22Rv1 (cell line): ENCODE data around the gene RRP9.

Experiments
- ZFX ChIP-seq: fragments of 450-650 bp; IDR thresholded peaks from 2 replicates; pipeline ENCODE4 v1.6.1; 2017; ENCODE audit warnings: antibody characterized with exemption, borderline replicate concordance
- TF ChIP-seq, protein P1 (sequence below): fragments of 450-650 bp; IDR thresholded peaks from 2 replicates; pipeline ENCODE4 v1.5.1; 2017; ENCODE audit warnings: mild to moderate bottlenecking

DNA sequence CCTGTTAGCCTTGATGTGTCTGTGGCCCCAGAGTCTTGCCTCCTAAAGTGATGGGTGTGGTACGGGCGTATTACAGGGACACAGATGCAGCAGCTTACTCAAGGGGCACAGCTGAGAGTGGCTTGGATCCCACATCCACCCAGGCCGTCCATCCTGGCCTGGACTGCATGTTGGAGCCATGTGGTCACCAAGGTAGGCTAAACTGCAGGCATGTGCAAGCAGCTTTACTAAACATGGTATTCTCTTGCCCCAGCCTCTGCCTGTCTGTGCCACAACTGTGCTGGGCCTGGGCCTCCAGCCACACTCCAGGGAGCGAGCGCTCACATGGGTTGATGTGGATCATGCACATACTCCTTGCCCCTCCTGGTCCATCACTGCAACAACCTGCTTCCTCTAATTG, 7.4 kb upstream of the RRP9 start:
- TF ChIP-seq, protein P1, sequence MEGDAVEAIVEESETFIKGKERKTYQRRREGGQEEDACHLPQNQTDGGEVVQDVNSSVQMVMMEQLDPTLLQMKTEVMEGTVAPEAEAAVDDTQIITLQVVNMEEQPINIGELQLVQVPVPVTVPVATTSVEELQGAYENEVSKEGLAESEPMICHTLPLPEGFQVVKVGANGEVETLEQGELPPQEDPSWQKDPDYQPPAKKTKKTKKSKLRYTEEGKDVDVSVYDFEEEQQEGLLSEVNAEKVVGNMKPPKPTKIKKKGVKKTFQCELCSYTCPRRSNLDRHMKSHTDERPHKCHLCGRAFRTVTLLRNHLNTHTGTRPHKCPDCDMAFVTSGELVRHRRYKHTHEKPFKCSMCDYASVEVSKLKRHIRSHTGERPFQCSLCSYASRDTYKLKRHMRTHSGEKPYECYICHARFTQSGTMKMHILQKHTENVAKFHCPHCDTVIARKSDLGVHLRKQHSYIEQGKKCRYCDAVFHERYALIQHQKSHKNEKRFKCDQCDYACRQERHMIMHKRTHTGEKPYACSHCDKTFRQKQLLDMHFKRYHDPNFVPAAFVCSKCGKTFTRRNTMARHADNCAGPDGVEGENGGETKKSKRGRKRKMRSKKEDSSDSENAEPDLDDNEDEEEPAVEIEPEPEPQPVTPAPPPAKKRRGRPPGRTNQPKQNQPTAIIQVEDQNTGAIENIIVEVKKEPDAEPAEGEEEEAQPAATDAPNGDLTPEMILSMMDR = no peak
- no peak for TF ChIP-seq ZFX
